Glutamatergic neuron (in vitro differentiated cells): ENCODE results near the gene DKK3. TPM values are rescaled to one million over a fixed set of nuclear protein-coding genes. Genes with fewer than 3 reads are reported as not detected.

Source experiments
- DNase-seq: peaks from one replicate; pipeline ENCODE4 v3.0.0; 2022
- H3K27ac Mint-ChIP-seq: one replicate; pipeline ENCODE4 v1.8.0; 2020; ENCODE audit warnings: mild to moderate bottlenecking, mixed read lengths, inconsistent platforms; ENCODE audit not compliant: unreplicated experiment
- H3K27me3 Mint-ChIP-seq: one replicate; pipeline ENCODE4 v1.8.0; 2020; ENCODE audit warnings: mild to moderate bottlenecking, moderate library complexity, mixed read lengths, inconsistent platforms; ENCODE audit not compliant: unreplicated experiment
- H3K36me3 Mint-ChIP-seq: one replicate; pipeline ENCODE4 v1.8.0; 2020; ENCODE audit warnings: mild to moderate bottlenecking, mixed read lengths, inconsistent platforms; ENCODE audit not compliant: unreplicated experiment
- H3K4me1 Mint-ChIP-seq: one replicate; pipeline ENCODE4 v1.8.0; 2020; ENCODE audit warnings: mild to moderate bottlenecking, low read depth, mixed read lengths, inconsistent platforms; ENCODE audit not compliant: unreplicated experiment
- H3K4me3 Mint-ChIP-seq: one replicate; pipeline ENCODE4 v1.8.0; 2020; ENCODE audit warnings: mild to moderate bottlenecking, mixed read lengths, inconsistent platforms; ENCODE audit not compliant: unreplicated experiment
- H3K9me3 Mint-ChIP-seq: one replicate; pipeline ENCODE4 v1.8.0; 2020; ENCODE audit warnings: mild to moderate bottlenecking, moderate library complexity, mixed read lengths, inconsistent platforms; ENCODE audit not compliant: unreplicated experiment
- CTCF ChIP-seq: fragments of 200-600 bp; sonication (generic); IDR thresholded peaks from one replicate; pipeline ENCODE4 v1.5.0; 2021; ENCODE audit not compliant: partially characterized antibody, unreplicated experiment
- total RNA-seq: library from RNA; stranded (reverse); fragmentation: NEBNext Ultra II Directional; extraction: Animal tissue kit (Norgen Biotek cat#: 25700); gene quantifications from one replicate; pipeline ENCODE4 v1.2.1, GENCODE V29; 2021; ENCODE audit not compliant: unreplicated experiment

The DKK3 gene
- total RNA-seq, 1 donor from 2014 or later, result 131 TPM

- no peak for TF ChIP-seq CTCF
- Mint-ChIP-seq H3K4me1 (peaks cover 3% of the 10 kb centered on the region), H3K36me3 (peaks cover 5% of the 10 kb centered on the region), H3K27ac (no peak overlapping the region), H3K27me3 (peaks cover 2% of the 10 kb centered on the region), H3K9me3 (peaks cover 4% of the 10 kb centered on the region), H3K4me3 (no peak overlapping the region)
- no peak for DNase-seq
Measured at GRCh38 chr11:12017243-12017678, 8.8 kb upstream of the DKK3 start.

- no peak for TF ChIP-seq CTCF
- Mint-ChIP-seq H3K9me3 (peaks cover 4% of the 10 kb centered on the region), H3K4me1 (peaks cover 3% of the 10 kb centered on the region), H3K36me3 (no peaks in the 10 kb centered on the region), H3K4me3 (no peak overlapping the region), H3K27me3 (peaks cover 2% of the 10 kb centered on the region), H3K27ac (no peak overlapping the region)
- DNase-seq, result no peak
Measured at GRCh38 chr11:12016246-12016645, 7.8 kb upstream of the DKK3 start.

GRCh38 chr11:12015486-12015885, 7.1 kb upstream of the DKK3 start:
- Mint-ChIP-seq H3K27ac (no peak overlapping the region), H3K4me3 (no peak overlapping the region), H3K4me1 (peaks cover 3% of the 10 kb centered on the region), H3K36me3 (no peaks in the 10 kb centered on the region), H3K27me3 (peaks cover 2% of the 10 kb centered on the region), H3K9me3 (peaks cover 4% of the 10 kb centered on the region)
- no peak for TF ChIP-seq CTCF
- DNase-seq, result no peak

GRCh38 chr11:12013781-12014180, 5.4 kb upstream of the DKK3 start:
- H3K27me3 Mint-ChIP-seq, result peaks cover 3% of the 10 kb centered on the region
- DNase-seq, result no peak
- peaks cover 4% of the 10 kb centered on the region for H3K9me3 Mint-ChIP-seq

More at GRCh38 chr11:12013781-12014180, 5.4 kb upstream of the DKK3 start:
- TF ChIP-seq CTCF, result no peak
- H3K4me1 Mint-ChIP-seq, result peaks cover 3% of the 10 kb centered on the region
- no peak overlapping the region for H3K27ac Mint-ChIP-seq
- H3K4me3 Mint-ChIP-seq, result no peak overlapping the region
- no peaks in the 10 kb centered on the region for H3K36me3 Mint-ChIP-seq
